HG02571 (cell line): ENCODE measurements around the gene RAP1GDS1.
"Not testable (repeated sequence)": the region's sequence is repeated elsewhere in the genome, so short reads cannot be mapped to it uniquely, and the experiment has no call there.

ENCODE experiments used
- ATAC-seq: cut with Tn5 transposase; IDR thresholded peaks from one replicate; pipeline ENCODE4 v1.9.1; 2021; ENCODE audit warnings: mild to moderate bottlenecking, moderate library complexity; ENCODE audit not compliant: unreplicated experiment

RAP1GDS1 gene

DNA sequence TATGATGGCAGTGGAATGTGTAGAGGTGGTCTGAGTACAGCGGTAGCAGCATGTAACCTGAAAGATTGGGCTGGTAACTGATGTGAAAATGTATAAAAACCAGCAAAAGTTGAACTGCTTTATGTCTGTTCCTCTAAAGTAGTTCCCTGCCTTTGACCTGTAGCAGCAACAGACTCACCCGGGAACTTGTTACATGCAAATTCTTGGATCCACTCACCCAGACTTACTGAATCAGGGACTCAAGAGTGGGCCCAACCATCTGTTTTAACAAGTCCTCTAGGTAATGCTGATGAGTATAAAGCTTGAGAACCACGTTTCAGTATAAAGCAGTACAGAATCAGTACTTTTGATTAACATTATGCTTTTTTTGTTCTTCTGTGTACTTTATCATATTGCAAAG, 84.7 kb downstream of the RAP1GDS1 start:
- no peak for ATAC-seq

DNA sequence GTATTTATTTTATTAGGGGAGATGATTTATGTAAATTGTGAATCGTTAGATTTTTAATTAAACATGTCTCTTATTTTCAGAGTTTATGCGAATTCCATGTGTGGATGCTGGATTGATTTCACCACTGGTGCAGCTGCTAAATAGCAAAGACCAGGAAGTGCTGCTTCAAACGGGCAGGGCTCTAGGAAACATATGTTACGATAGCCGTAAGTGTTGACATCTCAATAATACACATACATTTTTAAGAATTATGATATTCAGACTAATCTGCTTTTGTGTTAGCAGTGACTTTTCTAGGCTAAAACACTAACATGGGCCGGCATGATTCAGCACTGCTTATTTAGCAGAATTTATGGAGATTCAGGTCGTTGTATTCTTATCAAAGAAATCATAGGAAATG, 91.2 kb downstream of the RAP1GDS1 start:
- ATAC-seq: no peak

DNA sequence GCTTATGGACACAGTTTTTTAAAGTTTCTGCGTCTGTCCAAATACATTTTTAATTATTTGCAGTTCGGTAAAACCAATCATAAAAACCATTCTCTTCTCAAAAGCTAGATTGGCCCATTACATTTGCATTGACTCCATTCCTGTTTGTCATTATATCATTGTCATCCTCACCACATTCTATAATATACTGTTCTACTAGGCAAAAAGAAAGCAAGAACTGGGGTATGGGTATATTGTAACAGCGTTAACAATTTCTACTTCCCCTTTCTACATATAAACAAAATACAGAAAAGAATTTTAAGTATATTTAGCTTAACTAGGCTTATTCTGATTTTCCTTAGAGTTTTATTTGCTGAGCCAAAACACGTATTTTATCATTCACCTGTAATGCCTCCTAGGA, 91.8 kb downstream of the RAP1GDS1 start:
- no peak for ATAC-seq

DNA sequence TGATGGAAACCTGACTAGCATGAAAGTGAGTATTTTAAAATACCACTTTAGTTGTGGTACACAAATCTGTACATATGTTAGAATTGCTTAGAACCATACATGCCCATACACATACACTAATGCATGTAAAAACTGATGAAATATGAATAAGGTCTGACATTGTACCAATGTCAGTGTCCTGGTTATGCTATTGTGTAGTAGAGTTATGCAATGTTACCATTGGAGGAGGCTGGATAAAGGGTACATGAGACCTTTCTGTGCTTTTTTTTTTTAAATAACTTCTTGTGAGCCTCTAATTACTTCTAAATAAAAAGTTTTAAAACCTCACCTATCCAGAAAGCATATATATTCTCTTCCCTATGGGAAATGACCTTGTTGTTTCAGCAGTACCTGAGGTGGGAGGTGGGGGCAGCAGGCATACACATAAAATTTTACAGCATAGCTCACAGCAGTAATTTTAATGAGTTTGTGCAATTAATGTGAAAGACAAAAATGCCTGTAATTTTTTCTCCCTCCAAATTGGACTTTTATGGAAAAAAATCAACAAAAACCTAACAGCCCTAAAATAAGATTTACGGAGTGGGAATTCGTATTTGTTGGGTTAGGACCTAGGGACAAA, 97.6 kb downstream of the RAP1GDS1 start:
- no peak for ATAC-seq

DNA sequence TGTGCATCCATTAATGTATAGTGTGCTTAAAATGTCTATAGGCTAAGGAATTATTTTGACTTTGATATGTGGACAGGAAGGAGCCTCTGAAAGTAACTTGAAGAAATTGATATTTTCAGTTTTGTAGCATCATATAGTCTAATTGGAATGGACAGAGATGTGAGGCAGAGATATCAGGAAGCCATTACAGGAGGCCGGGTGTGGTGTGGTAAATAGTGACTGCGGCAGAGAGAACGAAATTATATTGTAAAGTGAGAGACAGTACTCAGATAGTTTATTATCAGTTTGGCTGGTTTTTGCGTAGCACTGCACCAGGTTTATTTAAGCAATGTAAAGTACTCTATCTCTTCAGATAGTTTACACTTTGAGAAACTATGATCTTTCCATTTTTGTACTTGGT, 98.5 kb downstream of the RAP1GDS1 start:
- no peak for ATAC-seq

DNA sequence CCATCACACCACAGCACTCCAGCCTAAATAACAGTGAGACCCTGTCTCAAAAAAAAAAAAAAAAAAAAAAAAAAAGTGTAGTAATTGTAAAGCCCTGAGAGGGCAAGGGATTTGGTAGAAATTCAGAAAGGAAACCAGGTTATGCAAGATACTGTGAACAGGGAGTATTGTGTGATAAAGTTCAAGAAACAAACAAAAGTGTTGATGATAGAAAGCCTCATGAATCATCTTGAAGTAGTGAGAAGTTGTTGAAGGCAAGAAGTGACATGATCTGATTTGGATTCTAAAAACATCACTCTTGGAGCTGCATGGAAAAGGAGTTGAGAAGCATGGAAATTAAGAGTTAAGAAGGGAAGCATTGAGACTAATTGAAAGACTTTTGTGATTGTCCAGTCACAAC, 102.2 kb downstream of the RAP1GDS1 start:
- ATAC-seq: no peak

DNA sequence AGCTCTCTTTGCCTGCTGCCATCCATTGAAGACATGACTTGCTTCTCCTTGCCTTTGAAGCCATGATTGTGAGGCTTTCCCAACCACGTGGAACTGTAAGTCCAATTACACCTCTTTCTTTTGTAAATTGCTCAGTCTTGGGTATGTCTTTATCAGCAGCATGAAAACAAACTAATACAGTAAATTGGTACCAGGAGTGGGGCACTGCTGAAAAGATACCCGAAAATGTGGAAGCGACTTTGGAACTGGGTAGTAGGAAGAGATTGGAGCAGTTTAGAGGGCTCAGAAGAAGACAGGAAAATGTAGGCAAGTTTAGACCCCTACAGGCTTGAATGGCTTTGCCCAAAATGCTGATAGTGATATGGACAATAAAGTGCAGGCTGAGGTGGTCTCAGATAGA, 105.1 kb downstream of the RAP1GDS1 start:
- not testable (repeated sequence) for ATAC-seq

DNA sequence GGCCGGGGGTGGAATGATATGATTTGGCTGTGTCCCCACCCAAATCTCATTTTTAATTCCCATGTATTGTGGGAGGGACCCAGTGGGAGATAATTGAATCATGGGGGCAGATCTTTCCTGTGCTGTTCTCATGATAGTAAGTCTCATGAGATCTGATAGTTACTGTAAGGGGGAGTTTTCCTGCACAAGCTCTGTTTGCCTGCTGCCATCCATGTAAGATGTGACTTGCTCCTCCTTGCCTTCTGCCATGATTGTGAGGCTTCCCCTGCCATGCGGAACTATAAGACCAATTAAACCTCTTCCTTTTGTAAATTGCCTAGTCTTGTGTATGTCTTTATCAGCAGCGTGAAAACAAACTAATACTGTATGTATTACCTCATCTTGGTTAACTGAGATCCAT, 106.8 kb downstream of the RAP1GDS1 start:
- ATAC-seq: not testable (repeated sequence)

DNA sequence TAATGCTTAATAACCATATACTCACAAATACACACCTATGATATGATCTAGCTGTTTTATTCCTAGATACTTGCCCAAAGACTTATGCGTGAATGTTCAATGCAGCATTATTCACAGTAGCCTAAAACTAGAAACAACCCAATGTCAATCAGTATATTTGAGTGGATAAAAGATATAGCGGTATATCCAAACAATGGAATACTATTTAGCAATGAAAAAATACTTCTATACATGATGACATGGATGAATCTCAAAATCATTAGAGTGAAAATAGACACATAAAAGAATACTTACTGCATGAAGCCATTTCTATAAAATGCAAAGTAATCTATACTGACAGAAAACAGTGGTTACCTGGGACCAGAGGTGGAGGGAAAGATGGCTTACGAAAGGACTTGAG, 108.1 kb downstream of the RAP1GDS1 start:
- no peak for ATAC-seq

DNA sequence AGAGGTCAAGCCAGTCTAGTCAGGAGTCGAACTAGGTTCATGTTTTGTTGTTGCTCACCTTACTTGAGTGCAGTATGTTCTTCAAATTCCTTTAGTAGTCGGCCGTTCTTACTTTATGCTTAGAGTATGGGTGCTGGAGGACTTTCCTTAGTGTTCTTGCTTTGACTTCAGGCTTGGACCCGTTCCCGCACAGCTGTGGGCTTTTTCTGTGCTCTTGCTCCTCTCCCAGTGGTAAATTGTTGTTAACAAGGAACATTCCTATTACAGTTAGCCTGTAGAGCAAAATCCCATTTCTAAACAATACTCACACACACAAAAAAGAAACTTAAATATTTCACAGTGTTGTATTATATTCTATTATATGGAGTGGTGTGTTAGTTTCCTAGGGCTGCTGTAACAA, 113.5 kb downstream of the RAP1GDS1 start:
- ATAC-seq: no peak

DNA sequence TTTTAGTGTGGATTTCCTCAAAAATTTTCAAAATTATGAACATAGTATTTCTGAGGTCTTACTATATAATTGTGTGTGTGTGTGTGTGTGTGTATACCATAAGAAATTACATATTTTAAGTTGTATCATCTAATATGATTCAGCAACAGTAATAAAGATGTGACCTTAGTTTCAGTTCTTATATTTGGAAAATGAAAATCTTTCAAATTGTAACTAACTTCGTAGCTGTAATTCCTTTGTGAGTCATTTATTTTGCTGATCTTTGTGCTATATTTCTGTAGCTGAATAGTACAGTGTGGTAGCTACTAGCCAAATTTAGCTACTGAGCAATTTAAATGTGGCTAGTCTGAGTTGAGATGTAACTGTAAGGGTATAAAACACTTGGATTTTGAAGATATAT, 116.4 kb downstream of the RAP1GDS1 start:
- ATAC-seq: no peak

DNA sequence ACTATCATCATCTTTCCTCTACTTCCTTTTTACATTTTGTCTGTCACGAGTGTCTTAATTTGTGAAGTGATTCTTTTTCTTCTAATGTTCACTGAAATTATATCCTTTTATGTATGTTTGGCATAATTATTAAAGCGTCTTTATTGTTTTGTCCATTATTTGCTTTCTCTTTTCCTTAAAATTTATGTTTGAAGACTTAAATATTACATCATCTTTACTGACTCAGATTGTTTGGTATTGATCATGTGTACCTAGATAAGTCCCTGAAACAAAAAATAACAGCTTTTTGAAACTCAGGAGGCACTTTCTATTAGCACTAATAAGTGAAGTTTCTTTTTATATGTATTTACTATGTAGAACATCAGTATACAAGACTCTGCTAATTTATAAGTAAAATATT, 120.1 kb downstream of the RAP1GDS1 start:
- no peak for ATAC-seq

DNA sequence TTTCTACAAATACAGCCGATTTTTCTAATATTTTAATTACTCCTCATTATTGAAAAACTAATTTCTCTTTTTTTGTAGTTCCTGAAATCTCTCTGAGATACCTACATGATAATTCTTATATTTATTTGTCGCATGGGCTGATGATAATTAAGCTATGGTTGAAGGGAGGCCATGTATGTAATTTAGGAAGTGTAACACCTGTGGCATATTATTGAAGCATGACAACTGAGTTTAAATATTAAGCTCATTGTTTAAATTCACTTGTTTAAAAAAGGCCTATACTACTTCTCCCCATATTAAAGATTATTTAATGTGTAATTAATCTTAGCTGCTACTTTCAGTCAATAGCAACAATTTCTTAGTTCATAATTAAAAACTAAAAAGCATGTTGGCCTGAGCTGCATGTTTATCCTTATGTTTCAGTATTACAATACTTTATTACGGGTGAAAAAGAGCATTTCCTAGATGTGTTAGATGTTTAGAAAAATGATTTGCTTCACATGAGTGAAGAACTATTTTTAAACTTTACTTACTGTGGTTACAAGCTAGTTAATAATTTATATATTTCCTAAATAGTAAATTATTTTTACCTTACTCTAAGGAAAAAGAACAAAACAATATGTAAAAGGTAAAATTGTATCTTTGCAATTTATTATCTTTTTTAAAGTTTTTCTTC, 122.4 kb downstream of the RAP1GDS1 start:
- ATAC-seq: no peak

DNA sequence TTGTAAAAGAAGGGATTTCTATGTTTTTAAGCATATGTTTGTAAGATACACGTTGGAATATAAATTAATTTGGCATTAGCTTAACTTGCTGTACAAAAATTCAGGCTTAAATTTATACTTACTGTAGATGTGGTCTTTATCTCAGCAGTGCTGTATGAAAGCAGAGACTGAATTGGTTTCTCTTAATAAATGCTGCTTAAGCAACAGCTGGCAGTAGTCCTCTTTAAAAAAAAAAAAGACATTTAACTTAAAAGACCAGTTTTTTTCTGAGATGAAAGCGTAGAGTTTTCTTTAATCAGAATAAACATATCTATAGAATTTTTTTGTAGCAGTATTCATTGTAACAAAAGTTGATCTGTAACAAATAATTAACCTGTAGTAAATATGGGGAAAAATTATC, 124.6 kb downstream of the RAP1GDS1 start:
- ATAC-seq: no peak

DNA sequence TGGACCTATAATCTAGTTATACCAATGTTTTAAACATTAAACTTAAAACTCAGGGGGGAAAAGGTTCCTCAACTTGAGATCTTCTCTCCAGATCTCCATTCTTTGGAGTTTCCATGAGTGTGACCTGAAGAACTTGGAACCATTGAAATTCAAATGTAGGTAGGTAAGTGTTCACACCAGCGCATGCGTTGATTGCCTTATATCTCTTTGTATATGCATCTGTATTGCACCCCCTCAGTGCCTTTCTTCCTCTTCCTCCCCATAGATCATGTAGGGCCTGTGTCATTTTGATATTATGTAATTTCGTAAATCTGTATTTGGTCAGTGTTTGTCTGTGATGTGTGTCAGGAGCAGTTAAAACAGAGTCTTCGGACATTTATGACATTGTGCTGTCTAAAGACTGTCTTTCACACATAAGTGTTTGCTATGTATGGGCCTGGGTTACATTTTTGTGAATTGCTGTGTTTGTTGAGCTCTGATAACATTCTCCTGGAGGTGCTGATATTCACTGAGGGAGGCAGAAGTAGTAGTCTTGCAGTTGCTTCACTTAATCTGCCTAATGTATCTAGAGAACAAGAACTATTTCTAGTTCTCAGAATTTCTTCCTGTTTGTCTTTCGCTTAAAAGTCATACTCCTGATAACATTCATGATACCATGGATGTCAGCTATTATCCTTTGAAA, 126.3 kb downstream of the RAP1GDS1 start:
- ATAC-seq: no peak

DNA sequence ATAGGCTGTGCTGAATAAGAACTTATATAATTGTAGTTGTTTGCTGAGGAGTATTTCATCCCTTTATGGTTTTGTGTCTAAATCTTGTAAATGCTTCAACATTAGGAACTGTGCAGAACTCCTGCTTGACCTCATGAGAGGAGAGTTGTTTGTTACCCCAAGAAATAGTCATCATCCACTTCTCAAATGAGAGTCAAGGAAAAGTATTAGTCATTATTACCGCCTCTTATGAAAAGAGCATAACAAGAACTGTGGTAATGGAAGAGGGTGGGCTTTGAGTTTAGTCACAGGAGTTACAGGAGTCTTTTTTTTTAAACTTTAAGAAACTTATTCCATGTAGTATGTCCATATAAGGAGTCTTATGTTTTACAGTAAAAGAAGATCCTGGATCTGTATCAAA, 132.9 kb downstream of the RAP1GDS1 start:
- ATAC-seq: no peak

DNA sequence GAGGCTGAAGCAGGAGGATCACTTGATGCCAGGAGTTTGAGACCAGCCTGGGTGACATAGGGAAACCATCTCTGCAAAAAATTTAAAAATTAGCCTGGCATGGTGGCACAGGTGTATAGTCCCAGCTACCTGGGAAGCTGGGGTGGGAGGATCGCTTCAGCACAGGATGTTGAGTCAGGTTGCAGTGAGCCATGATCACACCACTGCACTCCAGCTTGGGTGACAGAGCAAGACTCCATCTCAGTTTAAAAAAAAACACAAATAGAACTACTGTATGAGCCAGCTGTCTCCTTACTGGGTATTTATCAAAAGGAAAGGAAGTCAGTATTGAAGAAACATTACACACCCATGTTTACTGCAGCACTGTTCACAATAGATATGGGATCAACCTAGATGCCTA, 138.7 kb downstream of the RAP1GDS1 start:
- no peak for ATAC-seq

DNA sequence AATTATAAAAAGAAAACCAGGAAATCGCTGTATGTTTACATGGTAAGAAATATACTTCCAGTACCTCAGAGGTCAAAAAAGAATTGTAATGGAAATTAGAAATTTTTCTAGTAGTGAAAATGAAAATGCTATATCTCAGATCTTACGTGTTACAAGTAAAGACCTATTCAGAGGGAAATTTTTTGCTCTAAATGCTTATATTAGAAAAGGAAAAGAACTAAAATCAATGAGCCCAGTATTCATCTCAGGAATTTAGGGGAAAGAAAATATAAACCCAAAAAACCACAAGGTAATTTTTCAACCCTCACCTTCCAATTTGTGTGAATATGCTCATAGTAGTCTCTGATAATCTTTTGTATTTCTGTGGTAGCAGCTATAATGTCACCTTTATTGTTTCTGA, 145.6 kb downstream of the RAP1GDS1 start:
- ATAC-seq: peak; percentile 65

DNA sequence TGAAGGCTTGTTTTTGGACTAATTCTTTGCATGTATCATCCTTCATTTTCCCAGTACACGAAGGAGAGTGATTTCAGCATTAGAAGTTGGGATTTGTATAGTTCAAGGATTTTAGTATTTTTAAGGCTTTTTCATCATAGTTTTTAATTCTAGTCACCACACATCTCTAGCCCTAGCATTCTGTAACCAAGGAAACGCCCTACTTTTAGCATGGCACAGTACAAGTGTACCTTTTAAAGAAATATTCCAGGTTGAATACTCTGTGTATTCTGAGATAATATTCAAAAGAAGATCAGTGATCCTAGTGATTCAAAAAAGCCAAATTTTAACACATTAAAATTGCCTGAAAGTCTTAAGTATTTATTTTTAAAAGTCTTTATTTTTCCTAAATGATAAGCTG, 150.5 kb downstream of the RAP1GDS1 start:
- ATAC-seq: no peak

DNA sequence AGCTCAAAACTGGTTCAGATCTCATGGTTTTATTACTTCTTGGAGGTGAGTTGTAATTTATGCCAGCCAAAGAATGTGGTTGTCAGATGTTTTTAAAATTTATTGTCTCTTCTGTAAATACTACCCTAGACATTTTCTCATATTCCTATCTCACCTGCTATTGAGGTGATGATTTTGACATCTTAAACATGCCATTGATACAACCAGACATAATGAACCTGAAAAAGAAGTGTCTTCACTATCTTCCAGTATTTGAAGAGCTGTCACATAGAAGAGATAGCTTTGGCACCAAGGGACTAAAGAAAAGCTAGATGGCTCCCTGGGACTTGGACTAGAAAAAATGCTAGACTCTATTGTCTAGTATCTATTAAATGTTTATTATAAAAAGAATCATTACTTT, 155.7 kb downstream of the RAP1GDS1 start:
- no peak for ATAC-seq

DNA sequence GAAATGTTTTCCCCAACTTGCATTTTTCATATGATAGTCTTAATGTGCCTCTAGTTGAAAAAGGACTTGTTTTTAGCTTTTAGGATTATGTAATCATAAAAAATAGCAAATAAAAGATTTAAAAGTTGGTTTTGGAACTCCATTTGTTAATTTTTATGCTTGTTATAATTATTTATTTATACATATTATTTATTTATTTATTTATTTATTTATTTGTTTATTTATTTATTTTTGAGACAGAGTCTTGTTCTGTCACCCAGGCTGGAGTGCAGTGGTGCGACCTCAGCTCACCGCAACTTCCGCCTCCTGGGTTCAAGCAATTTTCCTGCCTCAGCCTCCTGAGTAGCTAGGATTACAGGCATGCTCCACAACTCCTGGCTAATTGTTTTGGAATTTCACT, 159.0 kb downstream of the RAP1GDS1 start:
- ATAC-seq: not testable (repeated sequence)

DNA sequence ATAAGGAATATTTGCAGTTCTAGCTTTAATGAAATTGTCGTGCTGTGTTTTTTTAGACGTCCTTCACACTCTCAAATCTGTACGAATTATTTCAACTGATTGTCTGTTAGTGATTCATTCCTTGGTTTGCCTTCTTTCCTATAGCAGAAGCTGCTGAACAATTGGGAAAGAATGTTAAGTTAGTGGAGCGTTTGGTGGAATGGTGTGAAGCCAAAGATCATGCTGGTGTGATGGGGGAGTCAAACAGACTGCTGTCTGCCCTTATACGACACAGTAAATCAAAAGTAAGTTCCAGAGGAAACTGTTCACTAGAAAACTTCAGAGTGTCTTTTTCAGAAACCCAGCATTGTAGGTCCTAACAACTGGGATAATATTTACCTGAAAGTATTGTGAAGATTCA, 159.9 kb downstream of the RAP1GDS1 start:
- ATAC-seq: no peak
